NCI-H1092 (cell line): ENCODE data around the gene DNAH7.
"Not testable (repeated sequence)": the region's sequence is repeated elsewhere in the genome, so short reads cannot be mapped to it uniquely, and the experiment has no call there.

Experiments used
- DNase-seq: peaks from one replicate; lab custom pipeline; 2025; lab: John Stamatoyannopoulos, UW

Gene DNAH7

DNA sequence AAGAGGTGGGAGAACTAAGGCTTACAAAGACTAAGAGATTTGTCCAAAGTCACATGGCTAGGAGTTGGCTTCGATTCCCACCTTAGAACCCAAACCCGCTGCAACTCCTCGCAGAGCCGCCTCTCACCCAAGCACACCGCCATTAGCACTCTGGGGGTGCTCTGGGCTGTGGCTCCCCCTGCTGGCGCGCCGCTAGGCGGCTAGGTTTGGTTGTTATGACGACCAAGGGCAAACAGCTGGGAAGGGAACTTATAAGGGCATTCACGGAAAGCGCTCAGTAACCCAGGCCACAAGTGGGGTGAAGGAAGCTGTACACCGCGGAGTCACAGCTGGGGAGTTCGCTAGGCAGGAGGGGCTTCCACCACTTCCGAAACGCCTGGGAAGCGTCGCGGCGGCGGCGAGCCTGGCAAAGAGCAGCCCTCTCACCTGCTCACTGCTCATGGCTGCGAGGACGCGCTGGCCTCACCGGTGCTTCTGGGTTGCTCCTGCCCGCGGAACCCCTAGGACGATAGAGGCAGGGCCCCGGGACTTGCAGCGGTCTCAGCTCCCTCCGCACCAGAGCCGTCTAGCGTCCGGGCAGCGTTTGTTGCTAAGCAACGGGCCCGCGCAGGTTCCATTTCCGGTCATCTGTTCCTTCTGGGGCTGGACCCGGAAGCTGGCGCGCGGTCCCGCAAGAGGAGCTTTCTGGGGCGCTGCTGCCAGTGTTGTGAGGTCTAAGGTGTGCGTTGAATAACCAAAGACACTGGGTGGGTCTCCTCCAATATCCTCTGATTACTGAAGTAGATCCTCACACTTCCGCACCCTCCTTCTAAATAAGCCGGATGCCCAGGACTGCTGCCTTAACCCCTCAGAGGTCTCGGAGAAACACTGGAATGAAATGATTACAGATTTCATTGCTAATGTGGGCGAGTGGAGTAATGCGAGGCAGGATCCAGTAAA lies at the start of gene DNAH7:
Gene DNAH7 (minus strand): TSS at position 567 of the 939 bp plus-strand sequence. CDS start 126 bp downstream, at position 441.
- DNase-seq, result peak; percentile 68

- DNase-seq, result no peak
Observed at GRCh38 chr2:196117214-196117705, 48.6 kb upstream of the DNAH7 start.

GRCh38 chr2:196113061-196113974 lies 44.7 kb upstream of the DNAH7 start:
- no peak for DNase-seq

DNA sequence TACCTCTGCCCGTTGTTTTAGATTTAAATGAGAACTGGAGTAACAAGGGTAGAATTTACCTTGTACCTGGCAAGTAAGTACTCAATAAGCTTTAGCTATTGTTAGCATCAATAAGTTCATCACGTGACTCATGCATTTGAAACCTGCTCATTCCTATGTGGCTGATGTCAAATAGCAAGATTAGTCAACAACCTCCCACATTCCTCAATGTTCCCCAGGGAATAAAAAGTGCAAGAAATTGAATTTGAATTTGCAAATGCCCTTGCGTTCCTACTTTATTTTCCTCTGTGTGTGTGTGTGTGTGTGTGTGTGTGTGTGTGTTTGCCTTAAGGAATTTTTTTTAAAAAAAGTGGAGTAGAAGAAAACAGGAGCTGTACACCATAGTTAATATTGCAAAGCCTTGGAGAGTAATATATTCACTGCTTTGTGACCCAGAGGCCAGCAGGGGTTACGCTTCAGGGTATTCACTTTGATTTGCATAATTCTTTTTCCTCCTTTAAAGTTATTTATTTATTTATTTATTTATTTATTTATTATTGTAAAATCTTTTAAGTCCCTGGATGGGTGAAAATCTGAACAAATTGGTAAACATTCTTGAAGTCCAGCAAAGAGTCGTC lies 43.9 kb upstream of the DNAH7 start:
- no peak for DNase-seq

GRCh38 chr2:196108604-196109003 lies 40.0 kb upstream of the DNAH7 start:
- no peak for DNase-seq

DNA sequence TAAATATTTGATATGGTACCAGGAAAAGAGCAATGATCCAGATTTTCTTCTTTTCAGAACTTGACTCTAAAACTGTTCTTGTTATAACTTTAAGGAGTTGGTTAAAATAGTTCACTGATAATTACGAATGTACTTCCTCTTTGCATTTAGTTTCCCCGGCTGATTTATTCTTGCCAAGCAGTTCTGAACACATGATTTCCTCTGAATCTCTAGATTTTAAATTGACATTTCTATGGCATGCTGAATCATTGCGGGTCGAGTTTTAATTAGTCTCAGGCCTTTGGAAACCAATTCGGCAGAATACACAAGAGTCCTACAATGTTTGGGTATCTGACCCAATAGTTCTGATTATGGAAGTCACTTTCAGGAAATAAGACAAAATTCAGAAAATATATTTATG lies 37.3 kb upstream of the DNAH7 start:
- no peak for DNase-seq

- DNase-seq, result no peak
Observed at GRCh38 chr2:196104066-196104465, 35.4 kb upstream of the DNAH7 start.

DNA sequence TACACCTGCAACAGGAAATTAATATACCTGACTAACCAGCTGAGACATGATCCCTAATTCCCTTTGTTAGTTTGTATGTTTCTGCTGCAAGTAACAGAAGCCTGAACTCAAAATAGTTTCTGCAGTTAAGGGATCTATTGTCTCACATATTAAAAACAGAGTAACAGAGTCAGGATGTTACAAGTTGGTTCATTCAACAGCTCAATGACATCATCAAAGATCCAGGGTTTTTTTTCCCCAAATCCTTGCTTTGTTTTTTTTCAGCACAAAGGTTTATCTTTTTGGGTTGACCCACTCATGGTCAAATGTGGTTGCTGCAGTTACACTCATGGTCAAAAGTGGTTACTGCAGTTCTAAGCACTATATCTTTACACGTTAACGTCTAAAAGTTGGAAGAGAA lies 35.0 kb upstream of the DNAH7 start:
- no peak for DNase-seq

DNA sequence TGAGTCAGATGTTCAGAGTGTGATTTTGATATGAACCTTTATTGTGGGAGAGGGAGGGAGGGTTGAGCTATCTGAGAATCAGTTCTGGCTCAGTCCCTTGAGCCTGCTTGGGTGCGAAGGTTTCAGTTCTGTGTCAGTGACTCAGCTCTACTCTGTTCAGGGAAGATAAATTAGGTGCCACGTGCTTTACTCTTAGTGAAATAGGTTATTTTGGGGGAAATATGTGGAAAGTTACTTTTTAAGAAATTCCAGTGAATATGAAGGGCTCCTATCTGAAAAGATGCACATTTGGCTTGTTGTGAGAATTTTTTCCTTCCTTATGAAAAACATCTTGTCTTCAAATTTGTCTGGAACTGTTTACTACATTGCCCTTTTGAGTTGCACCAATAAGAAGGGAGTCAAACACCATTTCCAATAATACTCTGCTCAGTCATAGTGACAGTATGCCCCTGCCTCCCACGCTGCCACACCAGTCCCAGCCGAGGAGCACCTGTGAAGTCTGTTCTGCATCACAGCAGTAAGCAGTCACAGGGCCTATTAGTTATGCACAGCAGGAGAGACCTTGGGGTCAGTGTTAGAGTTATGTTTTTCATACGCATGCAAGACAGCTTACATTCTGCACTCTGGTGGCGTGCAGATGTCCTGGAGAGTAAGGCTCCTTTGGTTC lies 32.8 kb upstream of the DNAH7 start:
- no peak for DNase-seq

DNA sequence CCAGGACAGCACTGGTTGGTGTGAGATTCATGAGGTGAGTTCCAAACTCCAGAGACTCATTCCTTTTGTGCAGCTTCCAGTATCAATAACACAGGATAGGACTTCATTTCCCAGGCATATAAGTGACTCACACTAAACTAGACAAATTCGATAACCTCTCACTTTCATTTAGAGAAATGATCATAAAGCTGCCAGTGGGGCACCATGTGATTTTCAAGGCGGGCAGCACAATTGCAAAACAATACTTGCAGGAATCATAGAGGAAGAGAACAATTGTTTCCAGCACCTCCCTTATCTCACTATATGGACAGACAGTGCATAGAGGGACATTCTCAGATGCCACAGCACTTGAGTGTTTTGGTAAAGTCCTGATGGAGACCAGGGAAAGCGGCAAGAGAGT lies 31.3 kb upstream of the DNAH7 start:
- no peak for DNase-seq

DNA sequence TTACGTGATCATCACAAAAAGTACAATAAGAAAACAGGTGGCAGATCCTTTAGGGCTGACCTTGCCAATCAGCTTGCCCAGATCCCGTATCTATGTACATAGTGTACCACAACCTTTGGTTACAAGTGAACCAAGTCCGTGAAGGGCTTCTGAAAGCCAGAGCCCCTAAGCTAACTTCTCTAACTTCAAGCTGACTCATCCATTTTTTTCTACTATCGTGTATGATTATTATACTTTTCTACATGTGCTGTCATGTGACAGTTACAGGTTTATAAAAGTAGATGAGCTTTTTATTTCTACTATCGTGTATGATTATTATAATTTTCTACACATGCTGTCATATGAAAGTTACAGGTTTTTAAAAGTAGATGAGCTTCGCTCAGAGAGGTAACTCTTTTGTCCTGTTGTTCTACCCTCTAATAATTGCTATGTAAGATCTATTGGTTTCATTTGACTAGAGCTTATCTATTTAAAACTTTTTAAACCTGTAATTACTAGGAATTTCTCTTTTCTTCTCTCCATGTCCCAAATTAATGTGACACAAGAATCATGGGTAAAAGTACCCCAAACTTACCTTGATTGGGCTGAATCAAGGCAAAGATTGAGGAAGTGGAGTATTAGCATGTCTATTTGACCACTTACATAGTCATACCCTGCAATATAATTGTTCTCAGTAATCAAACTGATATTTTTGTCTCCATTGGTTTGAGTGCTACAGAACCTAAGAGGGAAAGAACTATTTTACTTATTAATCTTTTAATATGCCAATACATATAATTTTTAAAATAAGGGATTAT lies 29.4 kb upstream of the DNAH7 start:
- DNase-seq, result no peak

GRCh38 chr2:196096982-196097745 lies 28.5 kb upstream of the DNAH7 start:
- no peak for DNase-seq

- no peak for DNase-seq
Observed at GRCh38 chr2:196096264-196096663, 27.6 kb upstream of the DNAH7 start.

- DNase-seq, result not testable (repeated sequence)
Observed at GRCh38 chr2:196089448-196089847, 20.8 kb upstream of the DNAH7 start.

DNA sequence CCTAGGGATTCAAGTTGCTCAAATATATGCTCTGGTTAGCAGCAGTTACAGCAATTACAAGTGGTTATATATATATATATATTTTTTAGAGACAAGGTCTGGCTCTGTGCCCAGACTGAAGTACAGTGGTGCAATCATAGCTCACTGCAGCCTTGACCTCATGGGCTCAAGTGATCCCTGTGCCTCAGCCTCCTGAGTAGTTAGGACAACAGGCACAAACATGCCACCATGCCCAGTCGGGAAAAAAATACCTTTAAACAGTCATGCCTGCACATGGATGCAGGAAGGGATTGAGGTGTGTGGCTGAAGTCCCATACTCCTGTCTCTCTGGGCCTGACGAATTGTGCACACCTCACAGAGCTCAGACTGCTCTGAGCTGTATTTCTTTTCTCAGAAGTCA lies 19.6 kb upstream of the DNAH7 start:
- no peak for DNase-seq

GRCh38 chr2:196086517-196087368 lies 18.1 kb upstream of the DNAH7 start:
- no peak for DNase-seq

DNA sequence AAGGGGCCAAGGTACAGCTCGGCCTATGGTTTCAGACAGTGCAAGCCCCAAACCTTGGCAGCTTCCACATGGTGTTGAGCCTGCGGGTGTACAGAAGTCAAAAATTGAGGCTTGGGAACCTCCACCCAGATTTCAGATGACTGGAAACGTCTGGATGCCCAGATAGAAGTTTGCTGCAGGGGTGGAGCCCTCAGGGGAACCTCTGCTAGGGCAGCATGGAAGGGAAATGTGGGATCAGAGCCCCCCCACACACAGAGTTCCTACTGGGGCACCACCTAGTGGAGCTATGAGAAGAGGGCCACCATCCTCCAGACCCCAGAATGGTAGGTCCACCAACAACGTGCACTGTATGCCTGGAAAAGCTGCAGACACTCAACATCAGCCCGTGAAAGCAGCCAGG lies 15.0 kb upstream of the DNAH7 start:
- no peak for DNase-seq

DNA sequence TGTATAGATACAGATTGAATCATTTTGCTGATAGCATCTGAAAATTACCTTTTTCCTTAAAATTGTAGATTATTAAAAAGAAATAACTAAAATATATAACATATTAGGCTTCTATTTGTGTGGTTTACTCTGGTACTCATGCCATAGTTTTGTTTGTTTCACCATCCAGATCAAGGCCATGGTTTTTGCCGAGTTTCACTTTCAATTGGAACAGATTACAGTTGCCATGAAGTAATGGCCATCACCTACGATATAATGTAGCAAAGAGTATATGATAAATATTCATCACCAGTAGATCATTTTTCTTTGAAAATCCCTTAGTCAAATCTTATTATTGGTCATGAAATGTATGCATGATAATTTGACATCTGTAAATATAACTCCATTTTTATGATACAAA lies 11.9 kb upstream of the DNAH7 start:
- DNase-seq, result no peak

- DNase-seq, result no peak
Observed at GRCh38 chr2:196079052-196079451, 10.4 kb upstream of the DNAH7 start.
